GM18909 (cell line): Measurements from ENCODE around the gene FAM222B.
"Not testable (repeated sequence)": the region's sequence is repeated elsewhere in the genome, so short reads cannot be mapped to it uniquely, and the experiment has no call there.

Experiments
- ATAC-seq: cut with Tn5 transposase; IDR thresholded peaks from one replicate; pipeline ENCODE4 v1.9.1; 2021; ENCODE audit warnings: mild to moderate bottlenecking; ENCODE audit not compliant: unreplicated experiment, poor library complexity

Gene FAM222B

GRCh38 chr17:28747801-28748750 lies 94.5 kb downstream of the FAM222B start:
- no peak for ATAC-seq

GRCh38 chr17:28747051-28747691 lies 95.4 kb downstream of the FAM222B start:
- no peak for ATAC-seq

GRCh38 chr17:28746611-28747050 lies 96.0 kb downstream of the FAM222B start:
- no peak for ATAC-seq

DNA sequence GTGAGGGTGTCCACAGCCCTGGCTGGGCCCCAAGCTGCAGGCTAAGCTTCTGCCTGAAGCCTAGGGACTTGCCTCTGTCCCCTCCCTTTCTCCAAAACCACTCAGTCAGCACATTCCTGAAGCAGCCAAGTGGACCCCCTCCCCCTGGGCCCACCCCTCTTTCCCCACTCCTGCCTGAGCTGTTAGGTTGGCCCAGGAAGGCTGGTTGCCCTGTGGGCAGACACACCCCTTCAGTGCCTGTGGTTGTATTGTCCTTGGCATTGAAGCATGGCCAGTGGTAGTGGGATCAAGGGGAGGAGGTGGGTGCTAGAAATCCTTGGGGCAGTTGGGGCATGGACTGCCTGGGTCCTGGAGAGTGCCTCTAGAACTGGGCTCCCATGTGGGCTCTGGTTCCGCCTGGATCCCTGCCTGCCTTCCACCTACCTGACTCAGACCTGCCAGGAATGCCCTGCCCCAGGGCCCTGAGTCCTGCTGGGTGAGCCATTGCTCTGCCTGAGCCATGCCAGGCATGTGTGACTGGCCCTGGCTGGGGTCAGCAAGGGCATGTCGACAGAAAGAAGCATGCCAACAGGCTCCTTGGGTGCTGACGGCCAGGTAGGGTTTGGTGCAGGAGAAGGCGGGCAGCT lies 96.7 kb downstream of the FAM222B start:
- no peak for ATAC-seq

DNA sequence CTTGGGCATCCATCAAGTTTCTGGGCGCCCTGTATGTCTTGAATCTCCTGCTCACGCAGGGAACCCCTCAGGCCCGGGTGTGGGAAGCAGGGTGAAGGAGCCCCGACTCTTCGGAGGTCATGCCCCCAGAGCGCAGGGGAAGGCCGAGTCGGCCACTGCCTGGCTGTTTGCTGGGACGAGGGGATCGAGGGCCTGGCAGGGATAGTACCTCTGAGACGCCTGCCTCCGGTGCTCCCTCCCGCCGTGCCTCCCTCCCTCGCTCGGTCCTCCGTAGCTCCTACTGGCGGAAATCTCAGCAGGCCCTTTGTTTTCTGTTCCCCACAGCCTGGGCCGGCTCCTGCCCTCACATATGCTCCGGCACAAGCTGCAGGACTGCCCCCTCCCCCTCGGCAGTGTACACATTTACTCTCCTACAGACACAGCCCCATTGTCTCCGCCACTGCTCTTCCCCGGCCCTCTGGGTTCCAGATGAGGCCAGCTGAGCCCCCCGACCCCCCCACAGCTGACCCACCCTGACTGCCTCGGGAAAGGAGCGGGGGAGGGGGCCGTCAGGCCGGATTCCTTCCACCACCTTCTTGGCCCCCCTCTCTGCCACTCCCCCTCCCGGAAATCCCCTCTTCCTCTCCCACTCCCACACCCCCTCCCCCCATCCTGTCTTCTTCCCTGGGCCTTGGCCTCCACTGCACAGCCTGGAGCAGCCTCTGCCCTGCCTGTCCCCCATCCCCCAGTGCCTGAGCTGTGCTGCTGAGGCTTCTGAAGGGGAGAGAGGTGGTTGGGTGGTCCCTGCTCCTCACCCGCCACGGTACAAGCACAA lies 97.4 kb downstream of the FAM222B start:
- ATAC-seq: no peak

- ATAC-seq: no peak
Measured at GRCh38 chr17:28744104-28744971, 98.3 kb downstream of the FAM222B start.

DNA sequence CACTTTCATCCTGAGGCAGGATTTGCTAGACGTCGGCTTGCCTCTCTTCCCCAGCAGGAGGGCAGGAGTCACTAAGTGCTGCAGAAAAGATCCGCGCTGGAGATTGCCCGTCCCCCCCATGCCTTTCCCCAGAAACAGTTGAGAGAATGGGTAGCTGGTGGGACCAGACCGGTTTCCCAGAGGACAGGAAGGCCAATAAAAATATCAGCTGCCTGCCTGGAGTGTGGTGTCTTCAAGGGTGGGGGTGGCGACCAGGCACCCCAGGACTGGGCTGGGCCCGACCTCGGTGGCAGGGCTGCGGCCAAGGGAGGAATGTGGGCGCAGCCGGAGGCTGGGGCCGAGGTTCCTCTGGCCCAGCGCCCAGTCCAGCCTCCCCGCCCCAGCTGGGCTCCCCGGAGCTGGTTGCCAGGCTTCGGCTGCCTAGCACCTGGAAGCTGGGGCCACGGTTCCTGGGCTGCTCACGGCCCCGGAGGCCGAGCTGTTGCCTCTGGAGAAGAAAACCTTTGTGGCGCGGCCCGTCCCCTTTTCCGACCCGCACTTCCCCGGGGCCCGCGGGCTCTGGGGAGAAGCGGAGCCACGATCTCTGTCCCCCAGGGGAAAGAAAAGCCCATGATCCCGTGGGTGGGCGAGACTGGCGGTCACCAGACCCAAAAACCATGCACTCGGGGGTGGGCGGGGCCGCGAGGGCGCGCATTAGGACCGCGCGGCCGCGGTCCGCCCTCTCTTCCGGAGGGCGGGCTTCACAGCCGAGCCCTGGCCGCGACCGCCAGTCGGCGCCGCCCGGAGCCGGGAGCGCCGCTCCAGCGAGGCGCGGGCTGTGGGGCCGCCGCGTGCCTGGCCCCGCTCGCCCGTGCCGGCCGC lies 99.1 kb downstream of the FAM222B start, which contains the start of gene TRAF4:
TSS of gene TRAF4 (plus strand) at position 769 of the 861 bp plus-strand sequence. CDS start 102 bp downstream, outside the sequence.
- peak; percentile 61 for ATAC-seq

DNA sequence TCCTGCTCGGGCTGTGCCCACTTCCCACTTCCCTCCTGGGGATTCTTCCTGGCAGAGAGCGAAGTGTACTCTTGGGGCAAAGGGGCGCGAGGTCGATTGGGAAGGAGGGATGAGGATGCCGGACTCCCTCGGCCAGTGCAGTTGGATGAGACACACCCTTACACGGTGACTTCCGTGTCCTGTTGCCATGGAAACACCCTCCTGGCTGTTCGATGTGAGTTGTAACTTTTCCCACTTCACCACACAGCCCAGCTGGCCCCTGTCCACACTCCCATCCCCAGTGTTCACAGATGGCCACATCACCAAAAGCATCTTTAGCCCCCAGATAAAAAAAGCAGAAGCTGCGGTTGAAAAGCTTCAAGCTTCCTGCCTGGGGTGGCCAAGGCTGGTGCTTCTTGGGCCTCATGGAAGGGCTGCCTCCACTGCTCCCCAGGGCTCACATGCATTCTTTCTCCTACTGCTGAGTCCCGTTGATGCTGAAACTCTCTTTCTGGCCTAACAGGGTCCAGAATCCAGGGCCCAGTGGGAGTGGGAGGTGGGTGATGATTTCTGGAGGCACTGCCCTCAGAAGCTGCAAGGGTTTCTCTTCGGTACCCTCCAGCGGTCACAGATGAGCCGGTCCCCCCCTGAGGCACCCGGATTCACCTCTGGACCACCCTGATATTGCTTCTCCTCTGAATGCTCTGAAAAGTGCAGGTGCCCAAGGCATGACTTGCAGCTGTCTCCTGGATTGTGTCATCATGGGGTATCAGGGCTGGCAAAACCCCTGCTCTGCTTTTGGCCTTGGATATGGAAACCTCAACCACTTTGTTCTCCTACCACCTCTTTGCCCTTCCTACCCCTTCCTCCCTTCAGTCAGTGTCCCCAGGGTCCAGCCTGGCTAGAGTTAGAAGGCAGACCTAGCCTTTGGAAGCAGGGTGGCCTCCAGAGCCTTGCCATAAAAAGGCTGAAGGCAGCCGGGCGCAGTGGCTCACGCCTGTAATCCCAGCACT lies 100.9 kb downstream of the FAM222B start:
- no peak for ATAC-seq

DNA sequence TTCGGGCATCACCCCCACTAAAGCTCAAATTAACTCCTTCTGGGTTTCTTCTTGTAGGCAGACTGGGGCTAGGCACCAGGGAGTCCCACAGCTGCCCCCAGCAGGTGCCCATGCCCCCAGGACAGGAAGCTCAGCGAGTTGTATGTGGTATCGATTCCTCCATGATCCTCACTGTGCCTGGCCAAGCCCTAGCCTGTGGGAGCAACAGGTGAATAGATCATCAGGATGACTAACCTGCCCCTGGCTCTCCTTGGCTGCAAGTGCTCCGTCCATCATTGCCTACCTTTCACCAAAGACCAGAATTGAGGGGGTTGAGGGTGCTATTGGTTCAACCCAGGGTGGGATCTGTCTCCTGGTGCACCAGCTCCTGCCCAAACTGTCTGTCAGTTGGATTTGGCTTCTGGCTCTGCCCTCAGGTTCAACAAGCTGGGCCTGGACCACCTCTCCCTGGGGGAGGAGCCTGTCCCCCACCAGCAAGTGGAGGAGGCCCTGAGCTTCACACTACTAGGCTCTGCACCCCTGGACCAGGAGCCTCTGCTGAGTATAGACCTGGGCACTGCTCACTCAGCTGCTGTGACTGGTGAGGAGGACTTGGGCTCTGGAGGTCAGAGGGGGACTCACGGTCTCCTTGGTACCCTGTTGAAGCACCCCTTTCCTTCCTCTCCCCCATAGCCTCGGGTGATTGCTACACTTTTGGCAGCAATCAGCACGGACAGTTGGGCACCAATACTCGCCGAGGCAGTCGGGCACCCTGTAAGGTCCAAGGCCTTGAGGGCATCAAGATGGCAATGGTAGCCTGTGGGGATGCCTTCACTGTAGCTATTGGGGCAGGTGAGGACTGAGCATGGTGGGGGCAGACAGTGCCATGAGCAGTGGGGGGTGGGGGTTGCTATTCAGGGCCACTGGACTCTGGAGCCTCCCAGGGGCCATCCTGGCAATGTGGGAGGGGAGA lies 101.9 kb downstream of the FAM222B start:
- ATAC-seq: no peak

- ATAC-seq: no peak
Measured at GRCh38 chr17:28738680-28739384, 103.8 kb downstream of the FAM222B start.

- peak; percentile 63 for ATAC-seq
Measured at GRCh38 chr17:28737770-28738679, 104.6 kb downstream of the FAM222B start.

- ATAC-seq: no peak
Measured at GRCh38 chr17:28737316-28737715, 105.3 kb downstream of the FAM222B start.

DNA sequence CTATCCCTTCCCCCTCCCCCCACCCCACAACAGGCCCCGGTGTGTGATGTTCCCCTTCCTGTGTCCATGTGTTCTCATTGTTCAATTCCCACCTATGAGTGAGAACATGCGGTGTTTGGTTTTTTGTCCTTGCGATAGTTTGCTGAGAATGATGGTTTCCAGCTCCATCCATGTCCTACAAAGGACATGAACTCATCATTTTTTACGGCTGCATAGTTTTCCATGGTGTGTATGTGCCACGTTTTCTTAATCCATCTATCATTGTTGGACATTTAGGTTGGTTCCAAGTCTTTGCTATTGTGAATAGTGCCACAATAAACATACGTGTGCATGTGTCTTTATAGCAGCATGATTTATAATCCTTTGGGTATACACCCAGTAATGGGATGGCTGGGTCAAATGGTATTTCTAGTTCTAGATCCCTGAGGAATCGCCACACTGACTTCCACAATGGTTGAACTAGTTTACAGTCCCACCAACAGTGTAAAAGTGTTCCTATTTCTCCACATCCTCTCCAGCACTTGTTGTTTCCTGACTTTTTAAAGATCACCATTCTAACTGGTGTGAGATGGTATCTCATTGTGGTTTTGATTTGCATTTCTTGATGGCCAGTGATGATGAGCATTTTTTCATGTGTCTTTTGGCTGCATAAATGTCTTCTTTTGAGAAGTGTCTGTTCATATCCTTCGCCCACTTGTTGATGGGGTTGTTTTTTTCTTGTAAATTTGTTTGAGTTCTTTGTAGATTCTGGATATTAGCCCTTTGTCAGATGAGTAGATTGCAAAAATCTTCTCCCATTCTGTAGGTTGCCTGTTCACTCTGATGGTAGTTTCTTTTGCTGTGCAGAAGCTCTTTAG lies 106.4 kb downstream of the FAM222B start:
- not testable (repeated sequence) for ATAC-seq
